GM21360 (cell line): ENCODE results near the gene LRRTM4.

Experiments used
- ATAC-seq: cut with Tn5 transposase; IDR thresholded peaks from one replicate; pipeline ENCODE4 v1.9.1; 2021; ENCODE audit warnings: mild to moderate bottlenecking, moderate library complexity; ENCODE audit not compliant: unreplicated experiment

The LRRTM4 gene

GRCh38 chr2:77479395-77479794 lies 42.8 kb downstream of the LRRTM4 start:
- no peak for ATAC-seq

- no peak for ATAC-seq
Measured at GRCh38 chr2:77470096-77470495, 52.1 kb downstream of the LRRTM4 start.

DNA sequence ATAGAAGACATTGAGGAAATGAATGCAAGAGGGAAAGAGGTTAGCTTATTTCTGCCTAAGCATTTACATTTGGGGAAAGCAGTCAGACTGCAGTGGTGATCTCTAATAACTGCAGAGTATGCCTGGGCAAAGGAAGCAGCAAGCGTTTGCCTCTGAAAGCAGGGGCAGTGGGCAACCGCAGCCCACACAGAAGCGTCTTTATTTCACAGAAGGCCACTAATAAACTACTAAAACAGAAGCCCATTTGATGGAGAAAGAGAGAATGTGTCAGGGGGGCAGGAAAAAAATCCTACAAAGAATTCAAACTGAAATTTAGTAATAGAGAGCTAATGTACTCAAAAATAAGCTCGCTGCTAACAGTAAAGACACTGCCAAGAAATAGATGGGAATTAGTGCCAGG lies 53.1 kb downstream of the LRRTM4 start:
- ATAC-seq, result no peak

GRCh38 chr2:77459840-77460239 lies 62.3 kb downstream of the LRRTM4 start:
- no peak for ATAC-seq

DNA sequence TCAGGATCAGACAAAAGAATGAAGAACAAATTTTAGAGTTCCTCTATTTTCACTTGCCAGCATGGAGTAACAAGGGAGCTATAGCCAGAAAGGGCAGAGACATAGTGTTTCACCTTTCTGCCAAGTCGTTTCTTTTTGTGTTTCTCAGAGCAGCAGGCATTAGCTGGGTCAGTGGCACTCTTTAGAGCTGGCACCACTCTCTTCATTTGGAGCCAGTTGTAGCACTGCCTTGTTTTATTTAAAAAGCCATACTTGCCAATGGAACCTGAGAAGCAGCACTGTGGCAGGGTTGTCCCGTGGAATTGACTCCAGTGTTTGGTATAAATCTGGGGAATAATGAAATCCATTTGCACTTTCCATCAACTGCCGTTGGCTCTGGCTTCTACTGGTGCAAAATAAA lies 64.0 kb downstream of the LRRTM4 start:
- no peak for ATAC-seq

- ATAC-seq, result no peak
Measured at GRCh38 chr2:77457665-77458064, 64.5 kb downstream of the LRRTM4 start.

- ATAC-seq, result no peak
Measured at GRCh38 chr2:77443076-77443475, 79.1 kb downstream of the LRRTM4 start.

DNA sequence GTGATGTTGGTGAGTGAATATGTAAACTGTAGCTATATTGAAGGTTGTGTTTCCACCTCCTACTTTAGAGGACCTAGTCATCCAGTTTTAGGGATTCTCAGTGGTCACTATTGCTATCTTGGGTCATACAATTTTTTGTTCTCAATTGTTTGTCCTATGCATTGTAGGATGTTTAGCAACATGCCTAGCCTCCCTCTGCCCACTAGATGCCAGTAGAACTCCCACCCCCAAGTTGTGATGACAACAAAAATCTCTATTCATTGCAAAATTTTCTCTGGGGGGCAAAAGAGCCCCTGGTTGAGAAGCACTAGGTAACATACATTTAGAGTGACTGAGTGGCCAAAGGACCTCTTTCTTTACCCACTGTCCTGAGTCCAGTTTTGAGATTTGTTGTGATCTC lies 87.3 kb downstream of the LRRTM4 start:
- ATAC-seq, result no peak

DNA sequence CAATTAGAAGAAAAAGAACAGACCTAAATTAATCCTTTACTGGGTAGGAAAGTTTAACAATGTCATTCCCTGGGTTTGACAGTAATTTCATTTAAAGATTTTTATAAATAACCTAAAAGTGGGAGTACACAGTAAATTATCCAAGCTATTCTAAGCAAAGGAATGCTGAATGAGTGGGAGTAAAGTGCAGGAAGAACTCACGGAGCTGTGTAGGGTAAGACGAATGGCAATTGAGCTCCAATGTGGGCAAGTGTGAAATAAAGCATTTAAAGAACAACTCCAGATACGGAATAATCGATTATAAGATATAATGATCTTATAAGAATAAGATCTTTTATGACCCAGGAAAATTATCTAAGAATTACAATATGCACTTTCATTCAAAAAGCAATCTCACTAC lies 93.2 kb downstream of the LRRTM4 start:
- ATAC-seq, result no peak

GRCh38 chr2:77421971-77422370 lies 100.2 kb downstream of the LRRTM4 start:
- ATAC-seq, result no peak

DNA sequence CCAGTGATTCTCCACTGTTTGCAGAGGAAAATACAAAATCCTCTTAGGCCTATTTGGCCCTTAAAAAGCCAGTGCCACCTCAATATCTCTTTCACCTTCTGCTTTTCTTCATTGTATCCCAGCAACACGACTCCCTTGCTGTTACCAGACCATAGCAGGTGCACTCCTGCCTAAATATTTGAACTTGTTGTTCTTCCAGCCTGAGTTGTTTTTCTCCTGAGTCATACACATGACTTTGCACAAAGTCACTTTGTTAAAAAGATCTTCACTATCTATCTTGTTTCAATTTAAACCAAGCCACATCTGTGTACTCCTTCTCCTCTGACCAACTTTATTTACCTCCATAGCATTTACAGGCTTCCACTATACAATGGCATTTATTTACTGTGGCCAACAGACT lies 103.6 kb downstream of the LRRTM4 start:
- ATAC-seq, result no peak

- no peak for ATAC-seq
Measured at GRCh38 chr2:77404189-77404588, 118.0 kb downstream of the LRRTM4 start.

GRCh38 chr2:77398970-77399600 lies 123.1 kb downstream of the LRRTM4 start:
- no peak for ATAC-seq

DNA sequence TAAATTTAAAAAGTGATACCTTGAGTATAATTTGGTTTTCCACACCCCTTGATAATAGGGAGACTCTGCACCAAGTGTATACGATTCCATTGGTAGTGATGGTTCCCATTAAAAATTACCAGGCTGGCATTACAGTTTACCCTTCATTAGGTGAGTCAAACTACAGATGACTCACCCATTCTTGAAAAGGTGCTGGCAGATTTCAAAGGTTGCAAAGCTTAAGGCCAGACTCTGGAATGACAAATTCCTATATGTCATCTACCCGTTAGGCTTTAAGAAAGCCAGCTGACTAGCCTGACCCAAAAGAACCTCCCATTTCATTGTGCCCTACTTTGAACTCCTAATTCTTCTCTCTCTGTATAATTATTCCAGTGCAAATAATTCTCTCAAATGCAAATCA lies 124.4 kb downstream of the LRRTM4 start:
- no peak for ATAC-seq

- ATAC-seq, result no peak
Measured at GRCh38 chr2:77395011-77395410, 127.2 kb downstream of the LRRTM4 start.

GRCh38 chr2:77391119-77391518 lies 131.1 kb downstream of the LRRTM4 start:
- ATAC-seq, result no peak

DNA sequence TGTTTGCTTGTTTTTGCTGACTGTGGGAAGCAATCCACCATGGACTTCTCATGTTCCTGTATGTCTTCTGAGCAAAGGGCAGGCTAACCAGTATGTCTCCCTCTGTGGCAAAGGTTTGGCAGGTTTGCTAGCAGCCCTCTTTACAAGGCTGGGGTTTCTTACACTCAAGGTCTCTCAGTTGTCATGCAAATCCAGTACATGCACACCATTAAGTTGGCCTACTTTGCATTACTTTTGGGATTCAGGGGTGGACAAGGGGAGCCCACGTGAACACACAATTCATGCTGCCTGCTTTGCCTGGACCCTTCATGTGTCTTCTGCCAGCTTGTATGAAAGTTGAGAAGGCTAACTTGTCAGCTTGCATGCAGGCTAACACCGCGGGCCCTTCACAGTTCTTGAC lies 134.9 kb downstream of the LRRTM4 start:
- no peak for ATAC-seq

- ATAC-seq, result no peak
Measured at GRCh38 chr2:77372636-77373035, 149.5 kb downstream of the LRRTM4 start.

- ATAC-seq, result no peak
Measured at GRCh38 chr2:77370511-77370910, 151.7 kb downstream of the LRRTM4 start.

DNA sequence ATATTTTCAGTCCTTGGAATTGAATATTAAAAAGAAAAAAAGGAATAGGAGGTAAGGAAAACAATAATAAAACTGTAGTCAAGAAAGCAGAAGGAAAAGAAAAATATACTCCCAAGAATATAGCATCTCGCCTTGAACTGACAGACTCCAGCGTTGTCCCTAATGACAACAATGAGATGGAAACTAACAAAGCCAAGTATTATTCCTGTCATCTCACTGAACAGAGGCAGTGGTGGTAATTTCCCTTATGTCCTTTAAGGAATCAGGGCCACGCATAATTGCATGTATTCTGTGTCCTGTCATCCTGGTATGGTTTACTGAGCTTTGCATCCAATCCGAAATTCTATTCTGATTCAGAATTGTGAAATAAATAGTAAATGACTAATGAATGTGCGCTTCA lies 158.9 kb downstream of the LRRTM4 start:
- ATAC-seq, result no peak

GRCh38 chr2:77348821-77349220 lies 173.4 kb downstream of the LRRTM4 start:
- no peak for ATAC-seq

- no peak for ATAC-seq
Measured at GRCh38 chr2:77336013-77336412, 186.2 kb downstream of the LRRTM4 start.

DNA sequence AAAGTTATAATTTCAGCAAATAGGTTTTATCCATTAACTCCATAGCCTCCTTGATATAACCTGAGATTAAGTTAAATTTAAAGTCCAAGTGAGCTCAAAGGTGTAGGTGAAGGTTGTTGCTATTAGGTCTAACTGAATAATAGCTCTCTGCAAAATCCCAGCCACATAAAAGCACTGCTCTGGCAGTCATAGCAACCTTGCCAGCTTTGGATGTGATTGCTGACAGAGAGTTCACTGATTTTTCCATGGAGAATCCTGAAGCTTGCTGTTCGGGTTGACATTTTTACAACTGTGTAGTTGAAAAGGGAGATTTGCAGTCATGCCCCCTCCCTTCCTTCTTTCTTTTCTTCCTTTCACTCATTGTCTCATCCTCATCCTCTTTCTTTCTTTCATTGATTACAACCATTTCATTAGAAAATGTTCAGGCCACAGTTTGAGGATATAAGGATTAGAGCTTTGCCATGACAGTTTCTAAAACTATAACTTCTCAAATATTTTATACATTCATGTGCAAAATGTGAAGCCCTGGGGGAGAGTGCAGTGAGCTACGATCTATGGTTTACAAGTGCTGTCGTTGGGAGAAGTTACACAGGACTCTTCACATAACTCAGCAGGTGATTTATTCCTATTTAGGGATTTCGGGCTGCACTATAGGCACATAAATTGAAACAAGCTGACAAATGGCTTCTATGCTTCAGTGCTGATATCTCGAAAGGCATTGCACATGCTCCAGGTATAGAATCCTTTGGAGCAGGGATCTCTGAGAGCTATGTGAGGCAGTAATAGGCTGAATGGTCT lies 193.8 kb downstream of the LRRTM4 start:
- ATAC-seq, result no peak
